DOHH2 (cell line): Measurements from ENCODE around the gene TMEM114.

ENCODE experiments used
- H3F3A ChIP-seq: fragments of 200-600 bp; sonication (generic), shearing (Covaris generic); 2 replicates; pipeline ENCODE4 v1.6.0; 2016; ENCODE audit warnings: antibody characterized with exemption, mild to moderate bottlenecking; ENCODE audit not compliant: control insufficient read depth, insufficient read depth
- H3K27ac ChIP-seq: fragments of 200-600 bp; sonication (generic); 2 replicates; pipeline ENCODE4 v1.5.1; 2014; ENCODE audit warnings: low read depth, mild to moderate bottlenecking, low read length, moderate library complexity
- H3K27me3 ChIP-seq: fragments of 200-600 bp; sonication (generic); 2 replicates; pipeline ENCODE4 v1.6.1; 2014; ENCODE audit warnings: mild to moderate bottlenecking, low read length, mixed read lengths; ENCODE audit not compliant: control insufficient read depth
- H3K36me3 ChIP-seq: fragments of 200-600 bp; sonication (generic); 2 replicates; pipeline ENCODE4 v1.6.1; 2014; ENCODE audit warnings: mild to moderate bottlenecking, low read length, moderate library complexity, mixed read lengths; ENCODE audit not compliant: control insufficient read depth
- H3K4me1 ChIP-seq: fragments of 200-600 bp; sonication (generic); 2 replicates; pipeline ENCODE4 v1.6.1; 2014; ENCODE audit warnings: mild to moderate bottlenecking, low read length, mixed read lengths; ENCODE audit not compliant: control insufficient read depth
- H3K4me2 ChIP-seq: fragments of 200-600 bp; sonication (generic); 2 replicates; pipeline ENCODE4 v1.6.0; 2014; ENCODE audit warnings: mild to moderate bottlenecking, low read length, moderate library complexity
- H3K4me3 ChIP-seq: fragments of 200-600 bp; sonication (generic); 2 replicates; pipeline ENCODE4 v1.5.1; 2014; ENCODE audit warnings: mild to moderate bottlenecking, low read length, mixed read lengths
- H3K79me2 ChIP-seq: fragments of 200-600 bp; sonication (generic); 2 replicates; pipeline ENCODE4 v1.6.1; 2014; ENCODE audit warnings: mild to moderate bottlenecking, low read length, mixed read lengths; ENCODE audit not compliant: control insufficient read depth
- H3K9me2 ChIP-seq: fragments of 200-600 bp; sonication (generic); replicated peaks from 2 replicates; pipeline ENCODE4 v1.6.1; 2014; ENCODE audit warnings: mild to moderate bottlenecking, low read length, mixed read lengths; ENCODE audit not compliant: control insufficient read depth
- H3K9me3 ChIP-seq: fragments of 200-600 bp; sonication (generic); 2 replicates; pipeline ENCODE4 v1.6.1; 2014; ENCODE audit warnings: antibody characterized with exemption, low read length, mixed read lengths; ENCODE audit not compliant: control insufficient read depth, insufficient read depth
- H4K20me1 ChIP-seq: fragments of 200-600 bp; sonication (generic); 2 replicates; pipeline ENCODE4 v1.6.0; 2014; ENCODE audit warnings: low read depth, mild to moderate bottlenecking, antibody characterized with exemption, low read length, moderate library complexity; ENCODE audit not compliant: control insufficient read depth, insufficient read depth
- CTCF ChIP-seq: fragments of 200-600 bp; sonication (generic); IDR thresholded peaks from one replicate; pipeline ENCODE4 v1.5.1; 2014; ENCODE audit warnings: antibody characterized with exemption, mild to moderate bottlenecking, low read depth, low read length; ENCODE audit not compliant: poor library complexity, severe bottlenecking
- EZH2phosphoT487 ChIP-seq: fragments of 200-600 bp; sonication (generic); IDR thresholded peaks from 2 replicates; pipeline ENCODE4 v1.6.1; 2017; ENCODE audit warnings: borderline replicate concordance, mild to moderate bottlenecking, antibody characterized with exemption, low read length, moderate library complexity, mixed read lengths

The TMEM114 gene

GRCh38 chr16:8632675-8633182 lies 42.4 kb upstream of the TMEM114 start:
- TF ChIP-seq CTCF = no peak
- no peak for TF ChIP-seq EZH2phosphoT487
- Histone ChIP-seq H3K4me2 (no peak overlapping the region), H3K27ac (no peak overlapping the region), H3K79me2 (no peaks in the 10 kb centered on the region), H3K27me3 (no peaks in the 10 kb centered on the region), H3K4me3 (no peak overlapping the region), H3K9me3 (no peaks in the 10 kb centered on the region), H3F3A (no peaks in the 10 kb centered on the region), H3K4me1 (no peaks in the 10 kb centered on the region), H4K20me1 (no peaks in the 10 kb centered on the region; the same call in 1 of the 2 replicates), H3K36me3 (peaks cover 82% of the 10 kb centered on the region), H3K9me2 (no peaks in the 10 kb centered on the region)

GRCh38 chr16:8631818-8632465 lies 41.6 kb upstream of the TMEM114 start:
- Histone ChIP-seq H3K27me3 (no peaks in the 10 kb centered on the region), H3K9me3 (no peaks in the 10 kb centered on the region), H4K20me1 (no peaks in the 10 kb centered on the region; the same call in 1 of the 2 replicates), H3K79me2 (no peaks in the 10 kb centered on the region), H3K4me2 (no peak overlapping the region), H3K4me1 (no peaks in the 10 kb centered on the region), H3F3A (no peaks in the 10 kb centered on the region), H3K27ac (no peak overlapping the region), H3K4me3 (no peak overlapping the region), H3K36me3 (peaks cover 84% of the 10 kb centered on the region), H3K9me2 (no peaks in the 10 kb centered on the region)
- TF ChIP-seq EZH2phosphoT487 (no peak), CTCF (no peak)

DNA sequence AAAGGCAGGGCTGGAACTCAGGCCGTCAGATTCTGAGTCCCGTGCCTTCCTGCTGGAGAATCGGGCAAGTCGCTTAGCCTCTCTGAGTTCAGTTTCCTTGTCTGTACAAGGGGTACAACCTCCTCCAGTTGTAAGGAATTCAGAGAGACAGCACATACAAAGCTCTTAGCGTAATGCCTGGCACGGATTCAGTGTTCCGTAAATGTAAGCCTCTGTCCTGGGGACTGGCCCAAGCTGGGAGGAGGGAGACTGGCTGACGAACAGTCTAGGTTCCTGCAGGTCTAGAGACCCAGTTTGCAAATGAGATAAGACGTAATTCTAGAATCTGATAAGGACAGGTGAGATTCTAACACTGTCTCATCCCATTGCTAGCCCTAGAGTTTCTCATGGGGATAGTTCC lies 41.1 kb upstream of the TMEM114 start:
- H3K27me3 ChIP-seq = no peaks in the 10 kb centered on the region
- no peak overlapping the region for H3K4me3 ChIP-seq
- H3F3A ChIP-seq = no peaks in the 10 kb centered on the region
- H3K4me2 ChIP-seq = no peak overlapping the region
- no peaks in the 10 kb centered on the region for H3K4me1 ChIP-seq
- no peaks in the 10 kb centered on the region for H3K9me2 ChIP-seq
- TF ChIP-seq CTCF = no peak
- H3K27ac ChIP-seq = no peak overlapping the region
- no peaks in the 10 kb centered on the region; the same call in 1 of the 2 replicates for H4K20me1 ChIP-seq
- no peaks in the 10 kb centered on the region for H3K79me2 ChIP-seq
- no peaks in the 10 kb centered on the region for H3K9me3 ChIP-seq
- peaks cover 80% of the 10 kb centered on the region for H3K36me3 ChIP-seq
